Sigmoid colon (tissue), 7 donors: ENCODE results near the gene C19orf73. TPM values are rescaled to one million over a fixed set of nuclear protein-coding genes. Genes with fewer than 3 reads are reported as not detected.
"Not testable (repeated sequence)": the region's sequence is repeated elsewhere in the genome, so short reads cannot be mapped to it uniquely, and the experiment has no call there.

Source experiments
- DNase-seq: peaks from one replicate; pipeline ENCODE4 v3.0.0-alpha.2; 2019
- H3K27ac ChIP-seq, 4 donors: fragments of 200-600 bp; sonication (generic); one replicate each; pipeline ENCODE4 v1.5.1; 2016 to 2019; ENCODE audit warnings: mild to moderate bottlenecking in 1 of 4
- H3K27me3 ChIP-seq, 3 donors: fragments of 200-600 bp; sonication (generic); one replicate each; pipeline ENCODE4 v1.5.1; 2019; ENCODE audit warnings: mild to moderate bottlenecking in 1 of 3
- H3K36me3 ChIP-seq, 4 donors: fragments of 200-600 bp; sonication (generic); one replicate each; pipeline ENCODE4 v1.5.1; 2016 to 2019
- H3K4me1 ChIP-seq, 4 donors: fragments of 200-600 bp; sonication (generic); one replicate each; pipeline ENCODE4 v1.5.1; 2017 to 2019
- H3K4me3 ChIP-seq, 4 donors: fragments of 200-600 bp; sonication (generic); one replicate each; pipeline ENCODE4 v1.5.1; 2017 to 2019; ENCODE audit warnings: mild to moderate bottlenecking in 2 of 4, moderate library complexity in 1 of 4
- H3K9me3 ChIP-seq, 4 donors: fragments of 200-600 bp in 3 of 4; sonication (generic) in 3 of 4; one replicate each; pipeline versions ENCODE4 v1.5.1 to v1.6.1; 2013 to 2019
- EP300 ChIP-seq, 4 donors: sonication (generic); formaldehyde crosslinking; IDR thresholded peaks; one replicate each; pipeline ENCODE4 v1.6.1; 2017; ENCODE audit warnings: antibody characterized with exemption in 4 of 4
- POLR2A ChIP-seq, 2 donors: fragments of 450-650 bp; IDR thresholded peaks; one replicate each; pipeline ENCODE4 v1.6.1; 2016; ENCODE audit warnings: antibody characterized with exemption in 2 of 2, mild to moderate bottlenecking in 2 of 2, moderate library complexity in 2 of 2
- POLR2AphosphoS5 ChIP-seq, 4 donors: sonication (generic); formaldehyde crosslinking; IDR thresholded peaks; one replicate each; pipeline ENCODE4 v1.6.1; 2017; ENCODE audit warnings: antibody characterized with exemption in 4 of 4
- WGBS, 2 donors: extraction: QIAGEN DNeasy Blood & Tissue Kit; methylation state at CpG; one replicate each; pipeline ENCODE4 v1.1.7; 2013; 5-methylcytosine and 5-hydroxymethylcytosine counted together
- intact Hi-C: fragments of 100-400 bp; cut with DNase I; formaldehyde crosslinking; loops from one replicate; pipeline ENCODE4 v1.15.1; 2023
- polyA plus RNA-seq, 3 donors: library from polyadenylated mRNA; stranded (reverse); fragments of 200-250 nt; gene quantifications; one replicate each; pipeline ENCODE4 v1.2.3, GENCODE V29; 2013
- total RNA-seq, 4 donors: library from RNA; depleted of rRNA; stranded (reverse); fragments of >200 nt; gene quantifications; one replicate each; pipeline ENCODE4 v1.1.0, GENCODE V29; 2016
- TF ChIP-seq, protein P1 (sequence below), 4 experiments: fragments of 450-650 bp in 3 of 4; fragments of 200-600 bp in 1 of 4; IDR thresholded peaks; one replicate each; pipeline ENCODE4 v1.5.1; 2016 to 2019; ENCODE audit warnings: antibody characterized with exemption in 4 of 4, mild to moderate bottlenecking in 3 of 4, moderate library complexity in 2 of 4
- donor health status: healthy with polysubstance abuse.
- donor health status: Bipolar disorder and iron deficiency.
- donor health status: healthy.

The C19orf73 gene
- total and polyA plus RNA-seq, 7 donors, result 1.6 to 5.1 (median 2.3) TPM; not detected in 1

GRCh38 chr19:49128545-49129237 is 9.7 kb upstream of the C19orf73 start:
- H3K9me3 ChIP-seq, result no peaks in the 10 kb centered on the region
- H3K27ac ChIP-seq, result peak overlapping the region; percentile 6 to 77 (median 56)
- H3K27me3 ChIP-seq, result peaks cover 0 to 7% (median 6%) of the 10 kb centered on the region in 3 donors
- TF ChIP-seq, protein P1, sequence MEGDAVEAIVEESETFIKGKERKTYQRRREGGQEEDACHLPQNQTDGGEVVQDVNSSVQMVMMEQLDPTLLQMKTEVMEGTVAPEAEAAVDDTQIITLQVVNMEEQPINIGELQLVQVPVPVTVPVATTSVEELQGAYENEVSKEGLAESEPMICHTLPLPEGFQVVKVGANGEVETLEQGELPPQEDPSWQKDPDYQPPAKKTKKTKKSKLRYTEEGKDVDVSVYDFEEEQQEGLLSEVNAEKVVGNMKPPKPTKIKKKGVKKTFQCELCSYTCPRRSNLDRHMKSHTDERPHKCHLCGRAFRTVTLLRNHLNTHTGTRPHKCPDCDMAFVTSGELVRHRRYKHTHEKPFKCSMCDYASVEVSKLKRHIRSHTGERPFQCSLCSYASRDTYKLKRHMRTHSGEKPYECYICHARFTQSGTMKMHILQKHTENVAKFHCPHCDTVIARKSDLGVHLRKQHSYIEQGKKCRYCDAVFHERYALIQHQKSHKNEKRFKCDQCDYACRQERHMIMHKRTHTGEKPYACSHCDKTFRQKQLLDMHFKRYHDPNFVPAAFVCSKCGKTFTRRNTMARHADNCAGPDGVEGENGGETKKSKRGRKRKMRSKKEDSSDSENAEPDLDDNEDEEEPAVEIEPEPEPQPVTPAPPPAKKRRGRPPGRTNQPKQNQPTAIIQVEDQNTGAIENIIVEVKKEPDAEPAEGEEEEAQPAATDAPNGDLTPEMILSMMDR (IDR thresholded peaks at IDR 0.05), result no peak
- TF ChIP-seq EP300 (IDR thresholded peaks at IDR 0.05) (no peak), POLR2A (IDR thresholded peaks at IDR 0.05) (no peak), POLR2AphosphoS5 (IDR thresholded peaks at IDR 0.05) (no peak)
- H3K36me3 ChIP-seq, result no peaks in the 10 kb centered on the region
- no peak for DNase-seq
- intact Hi-C loops, result no loop called here
- H3K4me3 ChIP-seq, result peak overlapping the region in 3 of 4 donors; percentile 6 to 33 (median 15)
- peaks cover 0 to 27% (median 19%) of the 10 kb centered on the region in 4 donors for H3K4me1 ChIP-seq
- WGBS, 2 donors, result 53 to 71% methylated on average over 15 of the region's 15 CpGs

- Histone ChIP-seq H3K27ac (peak overlapping the region; percentile 53 to 82 (median 71)), H3K4me1 (peaks cover 0 to 19% (median 11%) of the 10 kb centered on the region in 4 donors), H3K27me3 (peaks cover 0 to under 1% (median 0%) of the 10 kb centered on the region in 3 donors), H3K9me3 (no peaks in the 10 kb centered on the region), H3K36me3 (no peaks in the 10 kb centered on the region), H3K4me3 (peak overlapping the region in 3 of 4 donors; percentile 6 to 33 (median 15))
- TF ChIP-seq EP300 (IDR thresholded peaks at IDR 0.05), result no peak
- TF ChIP-seq, protein P1 (IDR thresholded peaks at IDR 0.05), result peak in 1 of 4 experiments; percentile 22
- peak in 1 of 4 donors; percentile 62 for TF ChIP-seq POLR2AphosphoS5 (IDR thresholded peaks at IDR 0.05)
- TF ChIP-seq POLR2A (IDR thresholded peaks at IDR 0.05), result no peak
- DNase-seq, result peak; percentile 98
- intact Hi-C loops, result no loop called here
- 3 to 4% methylated on average over 63 of the region's 63 CpGs for WGBS, 2 donors
These were observed 9.0 kb upstream of the C19orf73 start for GRCh38 chr19:49127674-49128544.

- 96 to 97% methylated on average over 12 of the region's 12 CpGs for WGBS, 2 donors
- H3K36me3 ChIP-seq, intact Hi-C loops, H3K4me3 ChIP-seq, DNase-seq, H3K9me3 ChIP-seq, H3K27me3 ChIP-seq: not testable (repeated sequence)
- peak overlapping the region in 3 of 4 donors; percentile 53 to 82 (median 77) for H3K27ac ChIP-seq
- peaks cover 0 to 18% (median 11%) of the 10 kb centered on the region in 4 donors for H3K4me1 ChIP-seq
These were observed 8.3 kb upstream of the C19orf73 start for GRCh38 chr19:49127225-49127624.

- Histone ChIP-seq H3K27me3 (no peaks in the 10 kb centered on the region), H3K4me3 (no peak overlapping the region), H3K9me3 (no peaks in the 10 kb centered on the region), H3K4me1 (peaks cover 0 to 18% (median 11%) of the 10 kb centered on the region in 4 donors), H3K36me3 (no peaks in the 10 kb centered on the region), H3K27ac (no peak overlapping the region)
- intact Hi-C loops, result no loop called here
- DNase-seq, result no peak
- TF ChIP-seq EP300 (IDR thresholded peaks at IDR 0.05) (no peak), POLR2A (IDR thresholded peaks at IDR 0.05) (no peak)
- TF ChIP-seq, protein P1 (IDR thresholded peaks at IDR 0.05), result no peak
- WGBS, 2 donors, result 82 to 87% methylated on average over 4 of the region's 4 CpGs
These were observed 7.6 kb upstream of the C19orf73 start for GRCh38 chr19:49126575-49126974.
